Esophagus muscularis mucosa (tissue), 3 donors: ENCODE measurements around the gene FBXO31.

Source experiments
- CTCF ChIP-seq, 3 experiments: fragments of 200-600 bp in 2 of 3; fragments of 450-650 bp in 1 of 3; sonication (generic) in 2 of 3; IDR thresholded peaks; one replicate each; pipeline ENCODE4 v1.5.1; 2017 to 2019; ENCODE audit warnings: antibody characterized with exemption in 3 of 3, mild to moderate bottlenecking in 2 of 3, moderate library complexity in 1 of 3
- POLR2A ChIP-seq: fragments of 450-650 bp; IDR thresholded peaks from one replicate; pipeline ENCODE4 v1.6.1; 2017; ENCODE audit warnings: antibody characterized with exemption, moderate library complexity, mild to moderate bottlenecking, low read depth
- POLR2AphosphoS5 ChIP-seq, 2 donors: sonication (generic); formaldehyde crosslinking; IDR thresholded peaks; one replicate each; pipeline ENCODE4 v1.6.1; 2017; ENCODE audit warnings: antibody characterized with exemption in 2 of 2

GRCh38 chr16:87350681-87351319 lies 32.8 kb downstream of the FBXO31 start:
- TF ChIP-seq POLR2A (no peak), CTCF (IDR thresholded peaks at IDR 0.05) (no peak), POLR2AphosphoS5 (IDR thresholded peaks at IDR 0.05) (no peak)
